ENCODE measurements around the gene SMARCA5. TPM values are rescaled to one million over a fixed set of nuclear protein-coding genes. Genes with fewer than 3 reads are reported as not detected.
A peak's percentile ranks its signal among the peaks of the same experiment; 100 is the strongest.

Gene SMARCA5
- total and polyA plus RNA-seq, 8 donors = 5.7 to 26.5 (median 16.5) TPM

- peak in 1 of 6 donors; percentile 54 for DNase-seq
- H3K4me1 ChIP-seq = no peaks in the 10 kb centered on the region
- H3K4me3 ChIP-seq = peak overlapping the region; percentile 41 to 76 (median 46)
- no peak for FAIRE-seq
- no peak for TF ChIP-seq CTCF (IDR thresholded peaks at IDR 0.05)
- intact Hi-C loops (cut with DNase I) = no loop called here
- H3K27me3 ChIP-seq = no peaks in the 10 kb centered on the region
- H3K9me3 ChIP-seq = no peaks in the 10 kb centered on the region
- ATAC-seq = peak in 1 of 4 donors; percentile 7
- H3K36me3 ChIP-seq = no peaks in the 10 kb centered on the region
- peak overlapping the region in 1 of 4 donors; percentile 72 for H3K27ac ChIP-seq
- WGBS, 2 donors = 37 to 40% methylated on average over 17 of the region's 17 CpGs
Observed at GRCh38 chr4:143559757-143560147, 46.2 kb downstream of the SMARCA5 start.

- no peak for TF ChIP-seq CTCF (IDR thresholded peaks at IDR 0.05)
- intact Hi-C loops (cut with DNase I) = no loop called here
- H3K4me3 ChIP-seq = no peak overlapping the region
- H3K27ac ChIP-seq = no peak overlapping the region
- H3K9me3 ChIP-seq = no peaks in the 10 kb centered on the region
- FAIRE-seq (no peak), DNase-seq (no peak), ATAC-seq (no peak)
- H3K36me3 ChIP-seq = no peaks in the 10 kb centered on the region
- no peaks in the 10 kb centered on the region for H3K27me3 ChIP-seq
- 82 to 87% methylated on average over 2 of the region's 2 CpGs for WGBS, 2 donors
- H3K4me1 ChIP-seq = no peaks in the 10 kb centered on the region
Observed at GRCh38 chr4:143564472-143564871, 51.0 kb downstream of the SMARCA5 start.

GRCh38 chr4:143575331-143575730 is 61.8 kb downstream of the SMARCA5 start:
- intact Hi-C loops (cut with DNase I) = no loop called here
- ATAC-seq (no peak), DNase-seq (no peak), FAIRE-seq (no peak)
- no peak for TF ChIP-seq CTCF (IDR thresholded peaks at IDR 0.05)
- Histone ChIP-seq H3K27me3 (no peaks in the 10 kb centered on the region), H3K9me3 (no peaks in the 10 kb centered on the region), H3K27ac (no peak overlapping the region), H3K4me1 (no peaks in the 10 kb centered on the region), H3K36me3 (no peaks in the 10 kb centered on the region), H3K4me3 (no peak overlapping the region)

- no peak for TF ChIP-seq CTCF (IDR thresholded peaks at IDR 0.05)
- FAIRE-seq = no peak
- H3K36me3 ChIP-seq = no peaks in the 10 kb centered on the region
Observed at GRCh38 chr4:143581331-143581946, 67.9 kb downstream of the SMARCA5 start.

GRCh38 chr4:143585548-143585947 is 72.0 kb downstream of the SMARCA5 start:
- intact Hi-C loops (cut with DNase I) = no loop called here

More at GRCh38 chr4:143581331-143581946, 67.9 kb downstream of the SMARCA5 start:
- no peaks in the 10 kb centered on the region for H3K27me3 ChIP-seq
- WGBS, 2 donors = 89 to 90% methylated on average over 3 of the region's 3 CpGs
- H3K4me1 ChIP-seq = no peaks in the 10 kb centered on the region
- intact Hi-C loops (cut with DNase I) = no loop called here
- no peak overlapping the region for H3K27ac ChIP-seq
- no peaks in the 10 kb centered on the region for H3K9me3 ChIP-seq
- H3K4me3 ChIP-seq = no peak overlapping the region
- ATAC-seq (no peak), DNase-seq (no peak)

More at GRCh38 chr4:143585548-143585947, 72.0 kb downstream of the SMARCA5 start:
- DNase-seq (no peak), ATAC-seq (no peak), FAIRE-seq (no peak)
- no peaks in the 10 kb centered on the region for H3K36me3 ChIP-seq
- H3K9me3 ChIP-seq = no peaks in the 10 kb centered on the region
- H3K27me3 ChIP-seq = no peaks in the 10 kb centered on the region
- no peak for TF ChIP-seq CTCF (IDR thresholded peaks at IDR 0.05)
- no peak overlapping the region for H3K27ac ChIP-seq
- H3K4me1 ChIP-seq = no peaks in the 10 kb centered on the region
- no peak overlapping the region for H3K4me3 ChIP-seq
- WGBS, 2 donors = 91 to 92% methylated on average over 6 of the region's 6 CpGs

Data from pancreas (tissue), 10 donors.